NCI-H460 (cell line): ENCODE results near the gene RIMS4. TPM values are rescaled to one million over a fixed set of nuclear protein-coding genes. Genes with fewer than 3 reads are reported as not detected.

Experiments used
- DNase-seq: peaks from one replicate; pipeline ENCODE4 v3.0.0-alpha.2; 2016; ENCODE audit warnings: low read depth; ENCODE audit errors: extremely low read depth
- total RNA-seq: library from RNA; depleted of rRNA; stranded (reverse); fragments of >200 nt; shearing (Covaris generic); gene quantifications from 2 replicates; pipeline ENCODE4 v1.2.3, GENCODE V29; 2014

Gene RIMS4
- total RNA-seq, 1 experiment from 2014 or later = 0.35 TPM

DNA sequence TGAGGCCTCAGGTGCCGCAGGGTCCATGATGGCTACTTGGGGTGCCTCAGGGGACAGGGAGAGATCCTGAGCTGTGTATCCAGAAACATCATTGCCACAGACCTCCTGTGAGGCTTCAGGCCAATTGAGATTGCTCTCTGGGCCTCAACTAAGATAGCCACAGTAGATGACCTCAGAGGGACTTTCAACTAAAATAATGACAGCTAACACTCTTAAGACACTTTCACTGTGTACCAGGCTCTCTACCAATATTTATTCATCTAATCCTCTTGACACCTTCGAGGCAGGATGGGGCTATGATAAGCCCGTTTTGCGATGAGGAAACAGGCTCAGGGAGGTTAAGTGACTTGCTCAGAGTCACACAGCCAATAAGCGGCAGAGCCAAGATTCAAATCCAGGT, 10.7 kb downstream of the RIMS4 start:
- DNase-seq = no peak

DNA sequence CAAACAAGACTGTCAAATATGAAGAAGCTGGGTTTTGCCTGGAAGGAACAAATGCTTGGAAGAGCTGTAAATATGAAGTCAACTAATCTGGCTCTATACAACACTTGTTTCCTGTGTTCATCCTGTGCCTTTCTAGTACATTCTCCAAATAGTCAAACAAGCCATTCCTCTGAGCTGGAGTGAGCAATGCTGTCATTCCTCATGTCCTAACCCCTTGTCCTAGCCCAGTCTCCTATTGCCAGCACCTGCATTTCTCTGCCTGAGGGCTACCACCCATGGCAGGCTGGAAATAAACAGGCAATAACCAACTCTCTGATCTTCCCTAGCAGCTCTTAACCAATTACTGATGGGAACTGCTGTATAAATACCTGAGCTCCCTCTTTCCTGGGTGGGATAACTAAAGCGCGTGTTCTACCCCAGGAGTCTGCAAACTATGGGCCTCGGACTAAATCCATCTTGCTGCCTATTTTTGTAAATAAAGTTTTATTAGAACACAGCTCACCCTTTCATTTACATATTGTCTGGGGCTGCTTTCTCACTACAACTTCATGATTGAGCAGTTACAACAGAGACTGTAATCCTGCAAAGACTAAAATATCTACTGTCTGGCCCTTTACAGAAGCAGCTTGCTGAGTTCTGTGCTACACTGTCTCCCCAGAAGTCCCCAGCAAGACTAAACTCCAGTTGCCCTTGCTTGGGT, 13.4 kb downstream of the RIMS4 start:
- DNase-seq = no peak

DNA sequence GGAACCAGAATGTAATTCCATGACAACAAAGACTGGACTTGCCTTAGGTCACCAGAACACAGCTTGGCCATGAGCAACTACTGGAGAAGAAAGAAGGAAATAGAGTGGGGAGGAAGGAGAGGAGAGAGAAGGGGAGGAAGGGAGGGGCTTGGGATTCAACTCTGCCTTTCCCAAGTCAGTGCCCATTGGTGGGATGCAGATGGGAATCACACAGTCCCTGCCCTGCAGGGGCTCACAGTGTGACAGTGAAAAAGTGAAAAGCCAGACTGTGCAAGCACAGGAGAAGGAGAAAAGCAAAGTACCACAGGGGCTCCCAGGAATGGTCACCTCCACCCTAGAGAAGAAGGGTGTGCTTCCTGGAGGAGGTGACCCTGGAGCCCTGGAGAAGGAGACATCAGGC, 14.0 kb downstream of the RIMS4 start:
- no peak for DNase-seq

DNA sequence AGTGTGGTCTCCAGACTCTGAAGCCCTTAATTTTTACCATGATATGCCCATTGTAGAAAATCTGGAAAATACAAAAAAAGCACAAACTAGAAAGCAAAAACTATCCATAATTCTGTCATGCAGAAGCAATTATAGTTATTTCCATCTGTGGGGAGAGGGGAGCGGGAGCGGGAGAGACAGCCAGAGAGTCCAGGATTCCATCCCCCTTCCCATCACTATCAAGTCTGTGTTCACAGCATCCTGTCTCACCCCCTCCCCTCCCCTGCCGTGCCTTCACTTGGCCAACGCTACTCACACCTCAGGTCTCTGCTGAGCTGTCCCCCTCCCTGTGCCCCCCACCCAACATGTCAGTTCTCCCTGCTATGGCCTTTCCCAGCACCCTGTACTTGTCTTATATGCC, 14.5 kb downstream of the RIMS4 start:
- DNase-seq = no peak

DNA sequence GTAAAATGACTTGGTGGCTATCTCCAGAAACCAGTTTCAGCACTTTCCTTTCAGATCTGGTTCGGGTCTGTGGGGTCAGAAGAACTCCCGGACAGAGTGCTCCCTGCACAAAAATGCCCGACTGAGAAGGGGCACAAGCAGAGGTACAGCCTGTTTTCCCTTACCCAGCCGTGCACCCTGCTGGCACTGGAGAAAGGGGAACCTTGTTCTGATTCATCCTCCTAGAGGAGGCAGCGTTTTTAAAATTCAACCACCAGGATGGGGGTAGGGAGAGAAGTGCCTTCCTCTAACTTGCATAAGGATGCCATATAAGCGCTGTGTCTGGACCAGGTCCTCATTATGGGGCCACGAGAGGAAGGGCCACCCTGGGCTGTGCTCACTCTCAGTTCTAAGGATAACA, 17.6 kb downstream of the RIMS4 start:
- no peak for DNase-seq

DNA sequence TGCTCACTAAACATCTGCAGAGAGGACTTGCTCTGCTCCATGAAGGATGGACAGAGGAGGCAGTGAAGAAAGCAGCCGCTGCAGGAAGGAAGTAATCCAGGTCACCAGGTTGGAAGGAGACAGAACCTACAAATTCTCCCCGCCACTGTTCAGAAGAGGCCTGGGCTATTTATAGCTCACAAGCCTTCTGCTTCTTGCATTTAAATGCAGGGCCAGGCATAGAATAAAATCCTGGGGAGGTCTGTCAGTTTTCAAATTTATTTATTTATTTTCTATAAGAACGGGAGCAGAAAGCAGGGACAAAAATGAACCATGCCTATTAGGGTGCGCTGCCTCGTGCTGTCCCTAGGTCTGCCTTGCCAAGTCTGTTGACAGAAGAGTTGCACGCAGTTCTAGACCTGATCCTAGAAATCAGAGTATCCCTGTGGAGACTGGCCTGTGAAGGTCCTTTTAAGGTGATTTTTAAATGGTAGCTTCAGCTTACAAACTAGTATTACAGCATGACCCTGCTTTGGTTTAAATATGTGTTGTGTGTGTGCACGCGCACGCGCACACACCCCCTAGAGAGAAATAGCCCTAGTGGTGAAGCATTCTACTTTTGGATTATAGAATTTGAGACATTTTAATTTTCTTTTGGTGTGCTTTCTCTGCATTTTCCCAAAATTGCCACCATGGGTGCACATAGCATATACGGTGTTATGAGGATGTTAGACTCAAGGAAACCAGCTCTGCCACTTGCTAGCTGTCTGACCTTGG, 19.5 kb downstream of the RIMS4 start:
- no peak for DNase-seq

DNA sequence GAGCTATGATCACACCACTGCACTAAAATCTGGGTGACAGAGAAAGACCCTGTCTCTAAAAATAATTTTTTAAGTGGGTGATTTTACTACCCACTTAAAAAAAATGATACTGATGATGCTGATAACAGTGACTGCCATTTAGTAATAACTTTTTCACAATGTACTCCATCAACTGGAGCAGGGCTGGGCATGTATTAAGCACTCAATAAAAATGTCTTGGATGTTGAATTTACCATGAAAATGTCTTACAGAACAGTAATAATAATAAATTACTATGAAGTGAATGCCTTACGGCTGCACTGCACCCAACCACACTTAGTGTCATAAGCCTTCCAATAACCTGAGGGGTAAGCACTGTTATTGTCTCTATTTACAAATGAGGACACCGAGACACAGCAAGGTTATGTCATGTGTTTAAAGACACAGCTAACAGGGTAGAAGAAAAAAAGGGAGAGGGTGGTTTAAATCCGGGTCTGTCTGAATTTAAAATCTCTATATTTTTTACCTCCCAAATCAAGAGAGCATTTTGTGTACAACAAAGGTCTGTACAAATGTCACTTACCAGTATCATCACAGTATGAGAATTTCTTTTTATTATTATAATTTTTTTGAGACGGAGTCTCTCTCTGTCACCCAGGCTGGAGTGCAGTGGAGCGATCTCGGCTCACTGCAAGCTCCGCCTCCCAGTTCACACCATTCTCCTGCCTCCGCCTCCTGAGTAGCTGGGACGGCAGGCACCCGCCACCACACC, 21.5 kb downstream of the RIMS4 start:
- no peak for DNase-seq

DNA sequence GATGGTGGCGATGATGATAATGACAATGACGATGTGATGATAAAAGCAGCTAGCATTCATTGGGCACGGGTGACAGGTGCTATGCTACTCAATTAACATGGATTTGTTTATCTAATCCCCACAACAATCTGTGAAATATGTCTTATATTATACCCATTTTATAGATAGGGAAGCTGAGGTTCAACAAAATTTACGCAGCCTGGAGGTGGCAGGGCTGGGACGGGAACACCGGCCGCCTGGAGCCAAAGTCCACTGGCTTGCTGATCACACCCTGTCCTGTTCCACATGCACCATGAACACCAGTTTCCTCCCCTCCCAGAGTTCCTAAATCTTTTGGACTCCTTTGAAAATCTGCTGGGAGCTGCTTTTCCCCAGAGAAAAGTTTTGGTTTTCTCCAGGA, 23.0 kb downstream of the RIMS4 start:
- no peak for DNase-seq

DNA sequence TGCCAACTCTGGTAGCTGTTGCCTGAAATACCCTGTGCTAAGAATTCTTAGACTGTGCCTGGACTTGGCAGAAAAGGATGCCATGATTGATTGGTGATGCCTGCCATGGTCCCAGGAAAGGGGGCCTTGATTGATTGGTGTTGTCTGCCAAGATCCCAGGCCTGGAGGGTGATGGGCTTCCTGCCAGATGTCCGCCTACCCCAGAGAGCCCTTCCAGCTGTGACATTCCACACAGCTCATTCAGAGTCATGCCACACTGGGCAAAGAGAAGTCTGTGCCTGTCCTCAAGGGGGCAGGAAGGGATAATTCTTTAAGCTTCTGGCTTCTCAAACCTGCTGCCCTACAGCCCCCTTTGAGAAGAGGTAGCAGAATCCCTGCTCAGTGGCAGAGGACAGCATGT, 24.6 kb downstream of the RIMS4 start:
- no peak for DNase-seq

DNA sequence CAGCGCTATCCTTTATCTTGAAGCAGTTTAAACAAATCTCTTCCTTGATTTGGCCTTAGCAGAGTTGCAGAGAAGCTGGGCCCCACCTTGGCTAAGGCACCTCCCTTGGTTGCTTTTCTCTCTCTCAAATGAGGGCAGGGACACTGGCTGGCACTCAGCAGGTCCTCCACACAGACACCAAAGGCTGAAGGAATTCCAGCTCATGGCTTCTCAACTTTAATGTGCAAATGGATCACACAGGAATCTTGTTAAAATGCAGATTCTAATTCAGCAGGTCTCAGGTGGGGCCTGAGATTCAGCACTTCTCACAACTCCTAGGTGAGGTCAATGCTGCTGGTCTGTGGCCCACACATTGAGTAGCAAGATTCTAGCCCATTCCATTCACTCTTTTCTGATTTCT, 25.7 kb downstream of the RIMS4 start:
- no peak for DNase-seq

DNA sequence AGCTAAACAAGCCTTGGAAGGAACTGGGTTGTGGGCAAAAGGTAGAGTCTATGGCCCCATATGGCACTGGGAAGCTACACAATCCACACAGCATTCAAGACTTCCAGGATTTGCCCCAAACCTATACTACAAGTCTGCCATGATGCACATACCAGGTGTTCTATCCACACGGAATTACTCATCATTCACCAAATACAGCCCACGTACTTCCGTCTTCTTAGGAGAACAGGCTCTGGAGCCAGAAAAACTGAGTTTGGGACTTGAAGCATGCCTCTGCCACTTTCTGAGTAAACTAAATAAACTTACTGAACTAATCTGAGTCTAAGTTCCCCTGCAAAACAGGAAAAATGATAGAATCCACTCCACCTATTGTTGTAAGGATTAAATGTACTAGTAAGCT, 28.6 kb downstream of the RIMS4 start:
- DNase-seq = no peak

DNA sequence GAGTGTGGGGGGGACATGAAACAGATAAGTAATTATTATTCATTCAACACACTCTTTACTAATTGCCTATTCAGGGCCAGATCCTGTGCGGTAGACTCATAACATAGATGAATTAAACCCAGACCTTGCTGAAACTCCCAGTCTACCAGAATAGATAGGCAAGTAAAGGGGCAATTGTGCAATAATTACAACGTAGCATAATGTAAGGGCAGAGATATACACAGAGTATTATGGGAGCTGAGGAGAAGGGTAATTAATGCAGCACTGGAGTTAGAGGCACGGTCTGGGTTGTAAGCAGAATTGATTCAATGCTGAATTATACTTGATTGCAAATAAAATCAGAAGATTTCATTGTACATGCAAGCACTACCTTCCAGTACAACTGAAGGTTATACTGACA, 29.2 kb downstream of the RIMS4 start:
- no peak for DNase-seq

DNA sequence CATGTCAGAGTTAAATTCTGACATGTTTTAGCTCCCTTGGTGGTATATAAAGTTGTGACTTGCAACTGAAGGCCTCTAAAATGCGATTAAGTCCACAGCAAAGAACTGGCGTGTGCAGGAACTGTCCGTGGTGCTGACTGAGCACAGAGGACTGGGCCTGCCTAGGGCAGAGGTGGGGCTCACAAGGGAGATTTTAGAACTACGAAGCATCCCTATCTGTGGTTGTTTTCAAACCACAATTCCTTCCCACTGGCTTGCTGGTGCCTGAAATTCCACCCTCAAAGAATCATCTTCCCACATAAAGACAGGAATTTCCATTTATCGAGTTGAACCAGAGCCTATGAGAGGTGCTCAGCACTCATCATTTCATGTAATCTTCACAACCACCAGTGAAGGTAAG, 30.1 kb downstream of the RIMS4 start:
- peak; percentile 48 for DNase-seq

DNA sequence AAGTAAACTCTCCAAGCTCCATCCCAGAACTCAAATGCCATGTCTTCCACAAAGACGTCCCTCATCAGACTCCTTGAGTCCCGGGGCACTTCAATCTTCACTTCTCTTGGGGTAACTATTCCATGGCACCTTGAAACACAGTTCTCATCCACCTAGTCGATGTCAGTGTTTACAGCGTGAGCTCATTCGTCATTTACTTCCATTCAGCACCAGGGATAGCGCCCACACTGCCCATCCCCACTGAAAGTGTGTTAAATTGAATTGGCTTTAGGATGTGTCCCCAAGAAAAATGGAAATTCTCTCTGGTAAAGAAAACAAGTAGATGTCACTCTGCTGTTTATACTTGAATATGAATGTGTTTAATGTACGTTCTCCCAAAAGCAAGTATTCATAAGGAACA, 33.4 kb downstream of the RIMS4 start:
- peak; percentile 40 for DNase-seq

DNA sequence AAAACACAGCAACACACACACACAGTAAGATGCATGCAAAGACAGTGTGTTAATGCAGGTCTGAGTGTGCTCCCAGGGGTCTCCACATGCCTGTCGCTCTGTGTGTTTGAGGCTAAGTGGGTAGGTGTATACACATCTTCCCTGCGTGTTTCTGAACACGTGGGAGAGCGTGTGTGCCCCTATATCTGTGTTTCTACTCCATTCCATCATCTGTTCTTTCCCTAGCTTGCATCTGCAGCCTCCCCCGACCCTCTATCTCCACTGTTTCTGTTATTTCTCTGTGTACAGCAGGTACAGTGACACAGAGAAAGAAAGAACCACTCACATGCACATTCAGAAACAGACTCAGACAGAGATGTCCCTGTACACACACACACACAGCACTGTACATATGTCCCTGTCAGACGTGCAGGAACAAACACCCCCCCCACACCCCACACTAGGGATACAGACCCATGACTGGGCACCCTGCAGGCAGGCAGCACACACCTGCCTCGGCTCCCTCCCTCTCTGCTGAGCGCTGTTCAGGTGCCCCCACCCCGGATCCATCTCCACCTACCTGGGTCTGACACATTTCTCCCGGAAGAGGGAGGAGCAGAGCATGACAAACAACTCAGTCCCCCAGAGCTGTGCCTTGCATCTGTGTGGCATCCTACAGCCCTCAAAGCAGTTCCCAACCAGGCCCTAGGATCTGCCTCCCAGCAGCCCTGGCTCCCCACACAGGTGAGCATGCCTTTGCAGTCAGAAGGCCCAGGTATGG, 37.1 kb downstream of the RIMS4 start:
- no peak for DNase-seq

DNA sequence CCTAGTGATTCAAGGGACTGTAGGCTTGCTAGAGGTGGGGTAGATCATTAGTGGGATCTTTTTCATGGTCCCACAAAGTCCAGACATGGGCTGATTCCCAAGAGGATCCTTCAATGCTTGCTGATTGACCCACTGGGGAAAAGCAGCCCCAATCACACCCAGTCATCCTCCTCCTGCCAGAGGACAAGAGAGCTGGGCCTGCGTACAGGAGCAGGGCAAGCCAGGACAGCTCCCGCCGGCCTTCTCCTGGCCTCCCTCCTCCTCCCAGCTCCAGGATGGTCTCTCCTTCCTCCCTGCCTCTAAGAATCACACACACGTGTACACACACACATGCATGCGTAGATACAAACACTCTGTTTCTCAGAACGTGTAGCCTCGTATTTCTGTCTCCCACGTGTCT, 37.7 kb downstream of the RIMS4 start:
- no peak for DNase-seq

DNA sequence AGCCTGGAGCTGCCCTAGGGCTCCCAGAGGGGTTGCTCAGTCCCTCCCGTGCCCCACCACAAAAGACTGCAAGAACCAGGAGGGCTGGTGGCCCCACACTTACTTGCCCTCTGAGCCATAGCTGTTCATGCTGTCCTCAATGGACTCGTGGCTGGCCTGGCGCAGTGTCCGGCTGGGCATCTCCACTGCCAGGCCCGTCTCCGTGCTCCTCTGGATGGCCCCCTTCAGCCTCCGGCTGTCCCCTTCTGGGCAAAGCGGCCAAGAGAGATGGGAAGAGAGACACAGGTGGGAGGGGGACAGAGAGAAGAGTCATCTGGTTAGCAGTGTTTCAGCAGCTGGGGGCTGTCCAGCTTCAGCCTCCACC, 39.2 kb downstream of the RIMS4 start:
- no peak for DNase-seq

DNA sequence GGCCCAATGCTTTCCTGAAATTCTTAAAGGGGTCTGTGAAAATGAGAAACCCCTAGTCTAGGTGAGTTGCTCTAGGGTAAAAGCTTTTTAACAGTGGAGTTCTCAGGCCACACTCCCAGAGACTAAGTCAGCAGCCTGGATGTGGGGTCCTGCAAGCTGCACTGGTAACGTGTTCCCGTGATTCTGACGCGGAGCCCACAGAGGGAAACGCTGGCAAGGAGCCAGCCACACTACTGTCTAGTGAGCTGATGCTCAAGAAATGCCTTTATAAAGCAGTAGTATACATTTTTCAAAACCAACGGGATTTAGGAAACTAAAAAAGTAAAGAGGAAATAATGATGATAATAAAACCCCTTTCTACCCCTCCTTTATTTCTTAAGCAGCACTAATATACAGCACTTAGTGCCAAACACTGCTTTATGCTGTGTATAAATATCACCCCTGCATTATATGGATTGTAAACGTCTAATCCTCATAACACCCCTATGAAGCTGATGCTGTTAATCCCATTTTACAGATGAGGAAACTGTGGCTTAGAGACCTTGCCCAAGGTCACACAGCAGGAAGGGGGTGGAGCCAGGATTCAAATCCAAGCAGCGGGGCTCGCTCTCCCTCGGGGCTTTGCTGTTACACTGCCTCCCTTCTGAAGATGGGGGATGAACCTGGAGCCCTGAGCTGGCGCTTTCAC, 39.7 kb downstream of the RIMS4 start:
- DNase-seq = no peak

DNA sequence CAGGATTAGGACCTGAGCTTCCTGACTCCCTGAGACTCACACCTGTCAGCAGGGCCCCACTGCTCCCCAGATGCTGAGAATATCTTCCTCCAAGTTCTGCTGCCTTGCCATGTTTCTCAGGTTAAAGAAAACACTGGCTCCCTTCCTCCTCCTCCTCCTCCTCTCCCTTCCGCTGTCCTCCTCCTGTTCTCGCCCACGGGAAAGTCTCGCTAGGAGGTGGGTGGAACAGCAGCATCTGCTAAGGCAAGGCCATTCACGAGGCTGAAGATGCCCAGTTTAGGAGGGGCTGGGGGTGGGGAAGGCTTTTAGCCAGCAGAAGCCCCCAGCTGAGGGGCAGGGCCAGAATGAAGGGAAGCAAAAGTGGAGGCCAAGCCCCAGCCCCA, 40.9 kb downstream of the RIMS4 start:
- DNase-seq = no peak

DNA sequence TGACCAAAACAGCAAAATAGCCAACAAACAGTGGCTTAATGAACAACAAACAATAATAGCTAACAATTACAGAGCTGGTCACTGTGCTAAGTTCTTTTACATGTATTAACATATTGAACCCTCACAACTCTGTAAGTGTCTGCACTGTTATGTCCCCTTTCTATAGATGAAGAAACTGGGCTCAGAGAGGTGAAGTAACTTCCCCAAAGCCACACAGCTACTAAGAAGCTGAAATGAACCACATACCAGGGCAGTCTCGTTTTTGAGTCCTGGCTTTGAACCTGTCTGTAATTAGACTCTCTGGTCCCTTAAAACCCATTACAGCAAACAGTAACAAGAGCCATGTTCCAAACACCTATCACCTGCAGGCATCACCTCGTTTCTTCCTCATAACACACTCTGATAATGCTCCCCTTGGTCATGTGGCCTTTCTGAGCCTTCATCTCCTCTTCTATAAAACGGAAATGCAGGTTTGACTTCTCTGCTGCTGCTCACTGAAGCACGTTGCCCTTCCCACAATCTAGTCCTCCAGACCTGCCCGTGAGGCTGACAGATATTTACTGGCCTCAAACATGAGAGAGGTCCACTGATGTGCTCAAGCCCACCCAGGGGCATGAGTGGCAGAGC, 41.4 kb downstream of the RIMS4 start:
- no peak for DNase-seq
